T follicular helper cell (primary cell): ENCODE results near the gene MOB1A.

Source experiments
- DNase-seq: peaks from one replicate; pipeline ENCODE4 v3.0.0-alpha.2; 2020; ENCODE audit warnings: low read depth

Gene MOB1A

GRCh38 chr2:74103763-74104162 is 74.9 kb downstream of the MOB1A start:
- DNase-seq = no peak
